ENCODE data around the gene TSPAN14.

The TSPAN14 gene

GRCh38 chr10:80553436-80553835 is 99.3 kb downstream of the TSPAN14 start:
- FAIRE-seq, result no peak

GRCh38 chr10:80554050-80554449 is 99.9 kb downstream of the TSPAN14 start:
- FAIRE-seq, result no peak

DNA sequence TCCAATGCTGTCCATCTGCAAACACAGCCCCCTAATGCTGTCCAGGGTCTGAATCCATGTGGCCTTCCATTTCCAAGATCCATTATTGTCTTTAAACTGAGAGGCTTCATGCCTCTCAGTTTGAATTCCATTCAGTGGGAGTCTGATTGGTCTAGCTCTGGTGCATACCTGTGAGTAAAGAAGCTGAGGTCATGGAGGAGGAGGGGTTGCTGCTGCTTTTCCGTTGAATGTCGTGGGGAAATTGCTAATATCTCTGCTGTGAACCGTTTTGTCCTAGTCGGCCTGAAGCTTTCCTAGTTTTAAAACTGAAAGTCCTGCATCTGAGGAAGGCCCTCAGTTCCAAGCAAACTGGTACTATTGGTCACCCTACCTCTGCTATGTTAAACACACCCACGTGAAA is 101.3 kb downstream of the TSPAN14 start:
- FAIRE-seq, result no peak

GRCh38 chr10:80561950-80562349 is 107.8 kb downstream of the TSPAN14 start:
- no peak for FAIRE-seq

- no peak for FAIRE-seq
Measured at GRCh38 chr10:80567292-80567691, 113.2 kb downstream of the TSPAN14 start.

DNA sequence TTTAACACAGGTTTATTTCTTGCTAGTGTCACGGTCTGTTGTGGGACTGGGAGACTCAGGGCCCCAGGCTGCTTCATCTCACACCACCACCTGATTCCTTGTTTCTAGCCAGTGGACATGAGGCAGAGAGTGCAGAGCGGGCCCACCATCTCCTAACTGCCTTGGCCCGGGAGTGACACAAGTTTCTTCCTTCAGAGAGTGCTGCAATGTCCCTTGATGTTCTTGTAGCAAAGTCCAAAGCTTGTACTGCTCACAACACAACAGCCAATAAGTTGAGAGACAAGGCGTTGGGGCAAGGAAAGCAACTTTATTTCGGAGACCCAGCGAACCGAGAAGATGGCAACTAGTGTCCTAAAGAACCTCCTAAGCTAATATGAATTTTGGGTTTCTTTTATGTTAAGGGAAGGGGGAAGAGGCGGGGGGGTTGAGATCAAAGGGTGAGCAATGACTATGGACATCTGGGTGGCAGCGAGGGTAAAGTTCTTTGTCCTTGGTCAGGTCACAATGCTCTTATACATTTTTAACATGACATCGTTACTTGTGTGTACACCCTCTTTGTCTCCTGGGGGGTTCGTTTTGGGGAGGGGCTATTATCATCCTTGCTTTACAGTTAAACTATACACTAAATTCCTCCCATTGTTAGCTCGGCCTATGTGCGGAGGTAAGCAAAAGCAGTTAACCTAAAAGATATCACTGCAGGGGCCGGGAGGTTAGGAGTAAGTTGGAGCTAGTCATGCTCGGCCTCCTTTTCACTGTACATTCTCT is 115.2 kb downstream of the TSPAN14 start:
- no peak for FAIRE-seq

DNA sequence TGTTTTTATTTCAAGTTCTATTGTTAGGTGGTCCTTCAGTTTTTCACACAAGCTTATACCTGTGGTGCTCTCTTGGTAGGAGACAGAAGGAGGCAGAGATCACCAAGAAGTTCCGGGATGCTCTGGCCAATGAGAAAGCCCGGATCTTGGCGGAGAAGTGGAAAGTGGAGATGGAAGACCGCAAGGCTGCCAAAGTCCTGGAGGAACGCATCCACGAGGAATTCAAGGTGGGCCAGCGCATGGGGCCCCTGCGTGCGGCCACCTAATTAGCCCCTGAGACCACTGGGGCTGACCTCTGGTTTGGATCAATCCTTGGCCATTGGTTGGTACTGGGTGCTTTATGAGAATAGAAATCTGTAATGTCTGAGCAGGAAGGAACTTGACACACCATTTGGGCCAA is 117.2 kb downstream of the TSPAN14 start:
- FAIRE-seq, result no peak

GRCh38 chr10:80579181-80579763 is 125.2 kb downstream of the TSPAN14 start:
- FAIRE-seq, result no peak

GRCh38 chr10:80579849-80580637 is 125.9 kb downstream of the TSPAN14 start:
- no peak for FAIRE-seq

DNA sequence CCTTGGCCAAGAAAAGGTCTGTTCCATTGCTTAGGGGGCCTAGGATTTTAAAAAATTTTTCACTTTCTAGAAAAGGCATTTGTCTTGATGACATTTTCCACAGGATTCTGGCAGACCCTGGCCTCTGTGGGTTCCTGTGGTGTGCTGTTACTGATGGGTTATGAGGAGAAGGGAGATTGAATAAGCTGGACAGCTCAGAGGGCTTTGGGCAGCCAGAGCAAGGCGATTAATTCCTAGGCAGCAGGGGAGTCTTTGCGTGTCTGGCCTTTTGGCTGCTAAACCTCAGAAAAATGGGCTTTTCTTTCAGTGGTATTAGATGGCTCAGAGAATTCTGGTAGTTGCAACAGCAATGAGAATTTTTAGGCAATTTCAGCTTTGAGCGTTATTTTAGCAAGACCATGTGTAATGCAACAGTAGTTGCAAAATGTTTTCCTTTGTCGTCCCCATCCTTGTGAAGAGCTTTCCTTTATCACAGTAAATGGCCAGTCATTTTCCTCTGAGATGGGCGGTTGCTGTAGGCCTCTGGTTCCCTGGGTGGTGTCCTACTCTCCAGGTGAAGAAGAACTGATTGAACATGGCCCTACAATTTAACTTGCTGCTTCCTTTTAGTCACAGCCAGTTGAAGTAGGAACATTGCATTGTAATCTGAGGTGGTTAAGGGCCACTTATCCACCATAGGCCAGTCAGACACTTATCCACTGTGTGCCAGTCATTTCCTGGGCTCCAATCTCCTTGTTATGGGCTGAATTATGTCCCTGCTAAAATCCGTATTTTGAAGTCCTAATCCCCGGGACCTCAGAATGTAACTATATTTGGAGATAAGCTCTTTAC is 126.7 kb downstream of the TSPAN14 start:
- no peak for FAIRE-seq

DNA sequence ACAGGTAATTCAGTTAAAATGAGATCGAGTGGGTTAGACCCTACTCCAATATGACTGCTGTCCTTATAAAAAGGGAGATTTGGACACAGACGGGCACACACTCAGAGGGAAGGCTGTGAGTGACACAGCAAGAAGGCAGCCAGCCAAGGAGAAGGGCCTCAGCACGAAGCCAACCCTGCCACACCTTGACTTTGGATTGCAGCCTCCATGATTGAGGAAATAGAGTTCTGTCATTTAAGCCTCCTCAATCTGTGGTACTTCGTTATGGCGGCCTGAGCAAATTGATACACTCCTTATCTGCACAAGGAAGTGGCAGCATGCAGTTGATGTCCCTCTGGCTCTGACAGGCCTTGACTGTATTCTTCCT is 127.3 kb downstream of the TSPAN14 start:
- no peak for FAIRE-seq

GRCh38 chr10:80582286-80582960 is 128.3 kb downstream of the TSPAN14 start:
- FAIRE-seq, result no peak

All from colon (tissue), 2 donors.